Measurements from ENCODE around the gene TMED1. TPM values are rescaled to one million over a fixed set of nuclear protein-coding genes. Genes with fewer than 3 reads are reported as not detected.

Gene TMED1
- 23.0 and 30.9 TPM in 2 replicates for total RNA-seq (ENCODE audit: low replicate concordance)
- long read RNA-seq, transcript TMED1-201 (4 exons, 1,340 nt) = major isoform, 94 of 99 reads
- long read RNA-seq, partial matches to known transcripts = 1 of 99 reads
- long read RNA-seq, other reads (novel, unspliced or antisense) = 4 of 99 reads

GRCh38 chr19:10835754-10836478 lies at the start of gene TMED1:
TMED1 (minus strand) TSS chr19:10836212; CDS start chr19:10836191, 21 bp downstream.
- Mint-ChIP-seq H3K4me1 (ENCODE audit: unreplicated experiment) (peaks cover 13% of the 10 kb centered on the region), H3K36me3 (peaks cover 10% of the 10 kb centered on the region), H3K4me3 (peak within 1 kb of the TSS; percentile 98), H3K9me3 (peaks cover 10% of the 10 kb centered on the region), H3K27ac (peak within 1 kb of the TSS; percentile 99), H3K27me3 (no peaks in the 10 kb centered on the region)
- peak; percentile 97 for DNase-seq (ENCODE audit: extremely low spot score, unreplicated experiment)
- TF ChIP-seq CTCF (conservative IDR thresholded peaks at IDR 0.05) = peak; percentile 43

- H3K27ac Mint-ChIP-seq = peak overlapping the region; percentile 86
- peaks cover 37% of the 10 kb centered on the region for H3K4me1 Mint-ChIP-seq (ENCODE audit: unreplicated experiment)
- H3K4me3 Mint-ChIP-seq = peak overlapping the region; percentile 67
- no peaks in the 10 kb centered on the region for H3K27me3 Mint-ChIP-seq
- H3K9me3 Mint-ChIP-seq = no peaks in the 10 kb centered on the region
- peaks cover 3% of the 10 kb centered on the region for H3K36me3 Mint-ChIP-seq
- DNase-seq (ENCODE audit: extremely low spot score, unreplicated experiment) = no peak
- TF ChIP-seq CTCF (conservative IDR thresholded peaks at IDR 0.05) = no peak
Measured at GRCh38 chr19:10885201-10886169, 49.5 kb upstream of the TMED1 start.

GRCh38 chr19:10884274-10884673 lies 48.3 kb upstream of the TMED1 start:
- no peak for TF ChIP-seq CTCF (conservative IDR thresholded peaks at IDR 0.05)
- no peak for DNase-seq (ENCODE audit: extremely low spot score, unreplicated experiment)
- Mint-ChIP-seq H3K27ac (peak overlapping the region; percentile 86), H3K27me3 (no peaks in the 10 kb centered on the region), H3K4me3 (no peak overlapping the region), H3K4me1 (ENCODE audit: unreplicated experiment) (peaks cover 40% of the 10 kb centered on the region), H3K36me3 (peaks cover 4% of the 10 kb centered on the region), H3K9me3 (no peaks in the 10 kb centered on the region)

- H3K36me3 Mint-ChIP-seq = peaks cover 7% of the 10 kb centered on the region
- H3K4me1 Mint-ChIP-seq (ENCODE audit: unreplicated experiment) = peaks cover 41% of the 10 kb centered on the region
- no peaks in the 10 kb centered on the region for H3K27me3 Mint-ChIP-seq
- TF ChIP-seq CTCF (conservative IDR thresholded peaks at IDR 0.05) = no peak
- H3K9me3 Mint-ChIP-seq = no peaks in the 10 kb centered on the region
- DNase-seq (ENCODE audit: extremely low spot score, unreplicated experiment) = no peak
- H3K4me3 Mint-ChIP-seq = peak overlapping the region; percentile 22
- peak overlapping the region; percentile 77 for H3K27ac Mint-ChIP-seq
Measured at GRCh38 chr19:10882108-10882457, 46.1 kb upstream of the TMED1 start.

GRCh38 chr19:10881403-10882107 lies 45.5 kb upstream of the TMED1 start:
- peak overlapping the region; percentile 77 for H3K27ac Mint-ChIP-seq
- peaks cover 7% of the 10 kb centered on the region for H3K36me3 Mint-ChIP-seq
- H3K4me3 Mint-ChIP-seq = peak overlapping the region; percentile 61
- H3K9me3 Mint-ChIP-seq = no peaks in the 10 kb centered on the region
- H3K27me3 Mint-ChIP-seq = no peaks in the 10 kb centered on the region
- H3K4me1 Mint-ChIP-seq (ENCODE audit: unreplicated experiment) = peaks cover 44% of the 10 kb centered on the region
- no peak for TF ChIP-seq CTCF (conservative IDR thresholded peaks at IDR 0.05)
- no peak for DNase-seq (ENCODE audit: extremely low spot score, unreplicated experiment)
